Right lung (tissue), 5 donors: Measurements from ENCODE around the gene SNN. TPM values are rescaled to one million over a fixed set of nuclear protein-coding genes. Genes with fewer than 3 reads are reported as not detected.

Experiments
- DNase-seq, 2 donors: peaks; one replicate each; pipeline ENCODE4 v3.0.0-alpha.2; 2013
- polyA plus RNA-seq, 5 donors: library from polyadenylated mRNA; unstranded; fragments of 120-200 nt; gene quantifications; one replicate each; pipeline versions ENCODE4 v1.2.1 to v1.2.3, GENCODE V29; 2013; ENCODE audit warnings: inconsistent platforms in 1 of 5, low replicate concordance in 1 of 5; ENCODE audit not compliant: insufficient read length in 5 of 5, insufficient read depth in 1 of 5

The SNN gene
- polyA plus RNA-seq, 5 donors = 25.8 to 36.9 (median 32.0) TPM

DNA sequence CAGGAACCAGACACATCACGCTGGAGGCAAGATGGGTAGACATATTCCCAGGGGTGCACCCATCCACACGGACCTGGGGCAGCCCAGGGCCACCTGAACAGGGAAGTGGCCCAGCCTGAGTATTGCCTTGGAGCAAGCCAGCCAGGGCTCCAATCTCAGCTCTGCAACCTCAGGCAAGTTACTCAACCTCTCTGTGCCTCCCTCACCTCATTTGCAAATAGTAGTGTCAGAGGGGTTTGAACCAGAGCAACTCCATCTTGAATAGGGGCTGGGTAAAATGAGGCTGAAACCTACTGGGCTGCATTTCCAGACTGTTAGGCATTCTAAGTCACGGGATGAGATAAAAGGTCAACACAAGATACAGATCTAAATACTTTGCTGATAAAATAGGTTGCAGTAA, 35.1 kb upstream of the SNN start:
- DNase-seq = no peak

DNA sequence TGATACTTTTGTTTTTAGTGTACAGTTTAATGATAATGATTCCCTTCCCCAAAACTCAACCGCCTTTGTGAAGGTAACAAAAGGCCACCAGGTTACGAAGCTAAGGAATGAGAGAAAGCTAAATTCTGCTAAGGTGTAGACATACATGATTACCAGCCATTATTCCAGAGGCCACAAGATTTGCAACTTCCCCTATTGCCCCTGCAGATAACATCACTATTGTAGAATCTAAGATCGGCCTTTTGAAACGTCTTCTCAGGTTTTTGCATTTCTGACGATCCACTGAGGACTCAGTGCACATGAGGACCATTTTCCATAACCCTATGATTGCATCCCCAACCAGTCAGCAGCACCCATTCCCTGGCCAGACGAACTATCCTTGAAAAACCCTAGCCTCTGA, 33.9 kb upstream of the SNN start:
- no peak for DNase-seq

DNA sequence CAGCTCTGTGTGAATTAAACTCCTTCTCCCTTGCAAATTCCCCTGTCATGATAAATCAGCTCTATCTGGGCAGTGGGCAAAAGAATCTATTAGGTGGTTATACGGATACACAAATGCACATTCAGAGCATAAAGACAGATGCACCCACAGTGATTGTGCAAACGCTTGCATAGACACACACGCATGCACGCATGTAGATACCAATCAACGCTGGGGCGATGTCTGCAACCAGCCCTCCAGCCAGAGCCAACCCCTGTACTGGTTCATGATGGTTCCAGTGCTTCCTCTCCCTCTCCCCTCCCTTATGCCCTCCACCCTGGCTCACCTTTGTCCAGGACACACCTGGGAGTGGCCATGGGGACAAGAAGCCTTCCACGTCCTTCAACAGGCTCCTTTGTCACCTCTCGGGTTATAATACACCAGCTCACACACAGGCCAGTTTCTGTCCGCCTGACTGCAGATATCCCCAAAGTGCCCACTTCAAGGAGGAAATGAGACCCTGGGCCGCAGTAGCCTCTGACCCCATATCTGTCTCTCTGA, 33.1 kb upstream of the SNN start:
- DNase-seq = no peak

DNA sequence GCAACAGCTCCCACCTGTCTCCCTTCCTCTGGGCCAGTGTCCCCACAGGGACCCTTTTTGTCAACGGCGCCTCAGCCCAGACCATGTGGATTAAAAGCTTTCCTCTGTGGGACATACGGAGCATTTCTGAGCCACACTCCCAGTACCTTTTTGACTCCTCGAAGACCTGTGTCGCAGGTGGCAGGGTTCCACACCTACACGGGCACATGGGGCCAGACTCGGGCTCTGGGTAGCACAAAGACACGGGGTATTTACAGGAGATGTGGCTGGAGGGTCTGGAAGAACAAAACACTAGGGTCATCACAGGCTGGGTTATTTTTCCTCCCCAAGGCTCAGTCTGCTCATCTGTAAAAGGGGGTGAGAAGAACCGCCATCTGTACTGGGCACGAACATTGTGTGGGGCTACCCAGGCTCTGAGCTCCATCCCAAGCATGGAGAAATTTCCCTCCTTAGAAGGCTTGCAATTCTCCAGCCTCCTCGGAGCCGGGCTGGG, 32.5 kb upstream of the SNN start:
- DNase-seq = no peak

DNA sequence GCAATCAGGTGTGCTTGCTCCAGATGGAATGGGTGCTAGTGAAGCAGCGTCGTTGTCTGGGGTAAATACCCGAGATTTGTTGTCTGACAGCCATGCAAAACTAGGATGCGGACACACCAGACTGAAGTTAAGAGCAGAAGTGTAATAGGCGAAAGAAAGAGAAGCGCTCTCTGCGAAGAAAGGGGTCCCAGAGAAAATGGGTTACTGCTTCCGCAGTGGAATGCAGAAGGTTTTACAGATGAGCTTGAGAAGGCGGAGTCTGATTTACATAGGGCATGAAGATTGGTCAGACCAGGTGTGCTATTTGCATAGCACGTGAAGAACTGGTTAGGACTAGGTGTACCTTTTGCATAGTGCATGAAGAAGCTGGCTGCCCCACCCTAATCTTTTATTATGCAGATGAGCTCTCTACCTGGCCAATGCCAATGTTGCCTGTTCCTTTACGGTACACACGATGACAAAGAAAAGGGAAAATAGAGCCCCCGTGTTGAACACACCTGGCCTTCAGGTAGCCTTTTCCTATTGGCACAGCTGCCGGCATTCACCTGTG, 32.0 kb upstream of the SNN start:
- DNase-seq = no peak

DNA sequence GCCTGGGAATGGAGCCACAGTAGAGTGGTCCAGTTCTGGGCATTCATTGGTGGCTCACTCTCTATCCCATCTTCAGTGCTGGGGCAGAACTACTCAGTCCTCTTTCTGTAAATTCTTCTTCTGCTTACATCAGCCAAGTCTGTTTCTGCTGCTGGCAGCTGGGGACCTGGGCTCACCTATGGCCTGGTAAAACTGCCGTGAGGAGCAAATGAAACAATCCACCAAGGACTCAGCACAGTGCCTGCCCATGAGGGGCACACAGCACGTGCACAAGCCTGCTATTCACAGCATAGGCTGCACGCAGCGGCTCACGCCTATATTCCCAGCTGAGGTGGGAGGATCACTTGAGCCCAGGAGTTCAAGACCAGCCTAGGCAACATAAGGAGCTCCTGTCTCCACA, 30.9 kb upstream of the SNN start:
- no peak for DNase-seq

DNA sequence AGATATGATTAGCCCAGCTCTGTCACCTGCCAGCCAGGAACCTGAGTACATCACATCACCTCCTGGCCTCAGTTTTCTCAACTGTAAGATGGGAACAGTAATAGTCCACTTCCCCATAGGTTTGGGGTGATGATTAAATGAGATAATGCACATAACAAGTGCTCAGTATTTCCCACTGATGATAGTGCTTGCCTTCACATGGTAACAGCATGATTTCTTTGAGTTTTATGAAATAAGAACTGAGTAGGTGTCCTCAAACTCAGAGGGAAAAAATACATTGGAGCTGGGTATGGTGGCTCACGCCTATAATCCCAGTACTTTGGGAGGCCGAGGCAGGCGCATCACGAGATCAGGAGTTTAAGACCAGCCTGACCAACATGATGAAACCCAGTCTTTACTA, 30.1 kb upstream of the SNN start:
- no peak for DNase-seq

DNA sequence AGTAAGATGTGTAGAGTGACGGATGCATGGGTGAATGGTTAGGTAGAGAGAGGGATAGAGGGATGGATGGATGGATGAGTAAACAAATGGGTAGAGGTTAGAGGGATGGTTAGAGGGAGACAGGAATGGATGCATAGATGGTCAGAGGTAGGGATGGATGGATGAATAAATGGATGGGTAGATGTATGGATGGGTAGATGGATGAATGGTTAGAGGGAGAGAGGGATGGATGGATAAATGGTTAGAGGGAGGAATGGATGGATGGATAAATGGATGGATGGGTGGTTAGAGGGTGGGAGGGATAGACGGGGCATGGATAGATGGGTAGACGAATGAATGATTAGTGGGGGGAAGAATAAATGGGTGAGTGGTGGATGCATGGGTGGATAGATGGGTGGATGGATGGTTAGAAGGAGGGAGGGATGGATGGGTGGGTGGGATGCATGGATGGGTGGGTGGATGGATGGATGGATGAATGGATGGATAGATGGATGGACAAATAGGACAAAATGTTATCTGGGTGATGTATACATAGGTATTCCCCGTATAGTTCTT, 29.2 kb upstream of the SNN start:
- DNase-seq = no peak

DNA sequence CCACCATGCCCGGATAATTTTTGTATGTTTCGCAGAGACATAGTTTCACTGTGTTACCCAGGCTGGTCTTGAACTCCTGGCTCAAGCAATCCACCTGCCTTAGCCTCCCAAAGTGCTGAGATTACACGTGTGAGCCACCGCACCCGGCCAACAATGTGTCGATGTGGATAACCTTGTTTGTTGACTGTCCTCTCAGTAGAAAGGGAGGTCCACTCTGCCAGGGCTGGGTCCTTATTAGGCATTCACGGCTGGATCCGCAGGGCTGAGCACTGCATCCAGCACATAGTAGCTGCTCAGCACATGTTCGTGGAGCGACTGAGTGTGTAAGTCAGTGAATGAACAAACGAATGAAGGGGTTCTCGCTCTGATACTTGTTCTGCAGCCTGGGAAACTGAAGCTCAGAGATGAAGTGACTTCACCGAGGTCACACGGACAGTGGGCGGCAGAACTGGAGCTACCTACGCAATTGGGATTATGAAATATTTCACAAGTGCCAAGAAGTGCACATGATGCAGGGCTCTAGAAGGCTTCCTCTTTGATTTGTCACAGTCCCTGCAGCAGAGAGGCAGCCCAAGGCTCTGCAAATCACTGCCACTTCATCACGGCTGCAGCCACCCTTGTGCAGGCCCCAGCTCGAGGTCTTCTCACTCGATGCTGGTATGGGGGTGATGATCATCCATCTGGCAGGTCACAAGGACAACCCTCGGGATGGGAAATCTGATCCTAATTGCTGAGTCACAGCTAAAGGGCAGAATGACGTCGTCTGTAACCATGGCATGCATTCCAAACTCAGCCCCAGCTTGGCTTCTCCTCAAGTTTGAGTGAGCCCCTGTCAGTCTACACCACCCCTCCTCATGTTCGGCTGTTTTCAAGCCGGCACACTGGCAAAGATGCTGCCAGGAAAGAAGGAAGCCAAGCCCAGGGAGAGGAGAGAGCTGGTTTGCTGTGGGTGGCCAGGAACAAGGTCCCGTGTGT, 28.0 kb upstream of the SNN start:
- DNase-seq = peak; percentile 95 to 97

DNA sequence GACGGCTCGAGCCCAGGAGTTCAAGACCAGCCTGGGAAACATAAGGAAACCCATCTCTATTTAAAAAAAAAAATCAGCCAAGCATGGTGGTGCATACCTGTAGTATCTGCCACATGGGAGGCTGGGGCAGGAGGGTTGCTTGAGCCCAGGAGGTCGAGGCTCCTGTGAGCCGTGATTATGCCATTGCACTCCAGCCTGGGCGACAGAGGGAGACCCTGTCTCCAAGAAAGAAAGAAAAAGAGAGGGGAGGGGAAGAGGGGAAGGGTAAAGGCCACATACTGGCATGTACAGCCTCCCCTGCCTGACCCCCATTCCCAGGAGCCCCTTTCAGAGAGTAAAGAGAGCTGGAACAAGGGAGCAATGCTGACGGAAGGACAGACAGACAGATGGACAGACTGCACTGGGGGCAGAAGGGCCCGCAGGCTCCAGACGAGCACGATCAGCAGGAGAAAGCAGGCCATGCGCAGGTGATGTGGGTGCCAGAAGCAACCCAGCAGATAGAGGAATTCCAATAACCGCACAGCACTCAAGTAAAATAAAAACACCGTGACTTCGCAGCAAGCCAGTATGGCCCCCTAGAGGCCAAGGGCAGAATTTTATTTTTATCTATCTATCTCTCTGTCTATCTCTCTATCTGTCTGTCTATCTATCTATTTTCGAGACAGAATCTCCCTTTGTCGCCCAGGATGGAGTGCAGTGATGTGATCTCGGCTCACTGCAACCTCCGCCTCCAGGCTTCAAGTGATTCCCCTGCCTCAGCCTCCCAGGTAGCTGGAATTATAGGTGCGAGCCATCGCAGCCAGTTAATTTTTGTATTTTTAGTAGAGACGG, 27.1 kb upstream of the SNN start:
- peak in 1 of 2 donors; percentile 55 for DNase-seq

DNA sequence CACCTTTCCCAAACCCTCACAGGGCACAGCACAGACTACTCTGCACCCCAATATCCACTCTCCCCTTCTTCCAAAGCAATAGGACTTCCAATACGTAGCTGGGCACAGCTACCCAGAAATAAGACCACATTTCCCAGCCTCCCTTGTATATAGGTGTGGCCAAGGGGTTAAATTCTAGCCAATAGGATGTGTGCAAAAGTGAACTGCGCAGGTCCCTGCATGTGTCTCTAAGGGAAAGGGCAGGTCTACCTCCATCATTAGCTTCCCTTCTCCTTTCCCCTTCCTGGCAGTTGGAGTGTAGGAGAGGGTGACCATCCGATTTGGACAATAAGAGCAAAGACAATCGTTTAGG, 25.5 kb upstream of the SNN start:
- DNase-seq = no peak

DNA sequence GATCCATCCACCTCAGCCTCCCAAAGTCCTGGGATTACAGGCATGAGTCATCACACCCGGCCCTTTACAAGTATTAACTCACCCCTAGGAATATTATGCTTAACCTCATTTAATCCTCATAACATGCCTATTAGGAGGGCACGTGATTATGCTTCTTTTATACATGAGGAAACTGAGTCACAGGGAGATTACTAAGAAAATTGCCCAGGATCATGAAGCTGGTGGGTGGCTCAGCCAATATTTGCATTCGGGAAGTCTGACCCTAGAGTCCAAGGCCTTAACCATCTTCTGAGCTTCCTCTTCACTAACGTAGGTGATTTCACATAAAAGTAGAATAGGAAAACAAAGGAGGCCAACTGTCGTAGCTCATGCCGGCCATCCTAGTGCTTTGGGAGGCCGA, 19.0 kb upstream of the SNN start:
- no peak for DNase-seq

DNA sequence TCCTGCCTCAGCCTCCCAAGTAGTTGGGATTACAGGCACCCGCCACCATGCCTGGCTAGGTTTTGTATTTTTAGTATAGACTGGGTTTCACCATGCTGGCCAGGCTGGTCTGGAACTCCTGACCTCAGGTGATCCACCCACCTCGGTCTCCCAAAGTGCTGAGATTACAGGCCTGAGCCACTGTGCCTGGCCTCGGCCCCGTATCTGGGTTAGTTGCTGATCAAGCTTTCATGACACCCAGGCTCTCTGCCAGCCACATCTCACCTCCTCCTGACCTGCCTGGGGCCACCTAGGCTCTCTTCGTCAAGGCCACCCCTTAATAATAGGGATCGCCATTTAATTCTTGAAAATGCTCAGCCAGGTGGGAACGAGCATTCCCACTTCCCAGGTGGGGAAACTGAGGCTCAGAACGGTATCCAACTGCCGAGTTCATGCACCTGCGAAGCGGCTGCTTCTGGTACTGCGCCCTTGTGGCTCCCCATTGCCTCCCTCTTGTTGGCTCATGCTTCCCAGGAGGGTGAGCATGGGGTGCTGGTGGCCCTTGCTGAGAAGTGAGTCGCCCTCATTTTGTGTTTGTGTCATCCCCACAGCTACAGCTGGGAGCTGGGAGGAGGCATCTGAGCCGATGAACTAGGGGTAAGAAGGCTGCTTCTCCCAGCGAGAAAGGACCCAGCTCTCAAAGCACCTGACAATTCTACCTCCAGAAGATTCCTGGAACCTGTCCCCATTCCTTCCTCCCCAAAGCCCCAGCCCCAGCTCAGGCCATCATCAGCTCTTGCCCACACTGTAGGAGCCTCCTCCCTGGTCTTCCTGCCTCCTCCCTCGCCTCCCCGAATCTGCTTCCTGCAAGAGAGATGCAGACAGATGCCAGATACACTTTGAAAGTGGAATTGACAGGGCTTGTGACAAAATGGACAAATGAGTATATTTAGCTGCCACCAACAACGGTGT, 17.3 kb upstream of the SNN start:
- no peak for DNase-seq

DNA sequence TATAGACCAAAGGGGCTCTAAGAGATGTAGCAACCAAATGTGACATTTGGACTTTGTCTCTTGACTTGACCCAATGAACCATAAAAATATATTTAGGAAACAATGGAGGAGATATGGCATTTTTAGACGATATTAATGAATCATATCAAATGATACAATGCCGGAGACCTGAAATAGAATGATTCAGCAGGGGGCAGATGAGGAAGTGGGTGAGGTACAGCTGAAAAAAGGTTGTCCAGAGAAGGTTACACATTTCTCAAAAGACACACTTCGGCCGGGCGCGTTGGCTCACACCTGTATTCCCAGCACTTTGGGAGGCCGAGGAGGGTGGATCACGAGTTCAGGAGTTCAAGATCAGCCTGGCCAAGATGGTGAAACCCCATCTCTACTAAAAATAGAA, 16.5 kb upstream of the SNN start:
- DNase-seq = no peak

DNA sequence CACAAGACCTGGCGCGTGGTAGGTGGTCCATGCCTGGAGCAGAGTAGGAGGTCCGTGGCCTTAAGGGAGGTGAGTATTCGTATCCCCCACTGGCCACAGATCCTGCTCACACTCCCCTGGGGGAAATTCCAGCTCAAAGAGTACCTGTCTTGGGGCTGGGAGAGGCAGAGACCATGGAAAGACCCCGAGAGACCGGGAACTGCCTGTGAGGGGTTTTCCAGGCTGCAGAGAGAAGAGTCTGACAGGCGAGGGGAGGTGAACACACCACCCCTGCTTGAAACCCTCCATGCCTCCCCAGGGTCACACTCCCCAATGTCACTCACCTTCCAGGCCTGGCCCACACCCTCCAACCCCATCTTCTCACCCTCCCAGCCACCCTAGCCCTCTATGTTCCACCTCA, 12.6 kb upstream of the SNN start:
- no peak for DNase-seq

DNA sequence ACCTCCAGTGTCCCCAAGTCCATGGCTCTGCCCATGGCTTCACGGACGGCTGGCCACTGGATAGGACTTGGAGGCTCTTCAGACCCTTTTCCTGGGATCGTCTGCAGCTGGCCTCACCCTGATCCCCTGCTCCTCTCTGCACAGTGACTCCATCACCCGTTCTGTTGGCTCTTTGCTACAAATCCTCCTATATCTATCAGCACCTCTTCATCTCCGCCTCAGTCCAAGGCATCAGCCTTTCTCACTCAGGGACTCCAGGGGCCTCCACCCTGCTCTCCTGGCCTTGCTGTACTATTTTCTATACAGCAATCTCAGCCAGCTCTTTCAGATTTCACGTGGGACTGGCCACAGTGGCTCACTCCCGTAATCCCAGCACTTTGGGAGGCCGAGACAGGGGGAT, 10.7 kb upstream of the SNN start:
- DNase-seq = peak in 1 of 2 donors; percentile 44

DNA sequence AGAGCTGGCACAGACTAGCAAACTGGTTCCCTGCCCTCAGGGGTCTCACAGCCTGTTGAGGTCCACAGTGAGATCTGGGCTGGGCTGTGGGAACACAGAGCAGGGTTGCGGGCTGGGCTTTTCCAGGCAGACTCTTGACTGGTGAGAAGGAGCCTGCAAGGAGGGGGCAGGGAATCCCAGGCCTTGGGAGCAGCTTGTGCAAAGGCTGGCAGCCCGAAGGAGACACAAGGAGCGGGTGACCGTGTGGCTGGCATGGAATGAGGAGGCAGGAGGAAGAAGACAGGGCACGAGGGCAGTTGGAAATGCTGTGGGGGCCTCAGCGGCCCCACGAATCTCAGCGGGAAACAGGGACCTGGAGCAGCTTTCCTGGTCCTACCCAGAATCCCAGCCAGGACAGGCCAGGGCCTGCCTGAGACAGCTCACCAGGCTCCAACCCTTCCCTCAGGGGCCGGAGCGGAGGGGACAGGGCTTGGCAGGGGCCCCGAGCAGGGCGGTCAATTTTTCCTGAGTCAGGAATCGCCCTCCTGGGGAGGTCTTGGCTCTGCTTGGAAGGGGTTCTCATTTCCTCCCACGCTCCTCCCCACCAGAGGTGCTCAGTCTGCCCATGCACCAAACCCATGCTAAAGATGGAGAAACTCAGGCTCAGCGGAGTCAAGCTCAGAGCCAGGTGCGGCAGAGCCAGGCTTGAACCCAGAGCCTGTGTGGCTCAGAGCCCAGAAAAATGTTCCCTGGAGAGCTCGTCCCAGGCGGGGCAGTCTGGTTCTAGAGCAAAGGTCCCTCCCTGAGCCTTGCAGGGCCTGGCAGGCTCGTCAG, 9.2 kb upstream of the SNN start:
- no peak for DNase-seq

DNA sequence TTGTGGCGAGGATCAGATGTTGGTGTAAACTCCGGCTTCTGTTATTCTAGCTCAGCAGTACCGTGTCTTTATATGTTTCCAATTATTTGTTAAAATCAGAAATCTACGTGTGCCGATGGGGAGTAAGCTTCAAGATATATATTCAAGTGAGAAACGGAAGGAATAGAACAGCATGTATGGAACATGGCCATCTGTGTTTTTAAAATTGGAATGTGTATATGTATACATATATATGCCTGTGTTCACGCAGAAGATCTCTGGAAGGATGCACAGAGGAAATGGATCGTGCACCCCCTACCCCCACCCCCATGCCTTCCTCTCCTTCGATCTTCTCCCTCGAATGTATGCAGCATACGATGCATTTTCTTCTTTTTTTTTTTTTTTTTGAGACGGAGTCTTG, 7.7 kb upstream of the SNN start:
- no peak for DNase-seq

DNA sequence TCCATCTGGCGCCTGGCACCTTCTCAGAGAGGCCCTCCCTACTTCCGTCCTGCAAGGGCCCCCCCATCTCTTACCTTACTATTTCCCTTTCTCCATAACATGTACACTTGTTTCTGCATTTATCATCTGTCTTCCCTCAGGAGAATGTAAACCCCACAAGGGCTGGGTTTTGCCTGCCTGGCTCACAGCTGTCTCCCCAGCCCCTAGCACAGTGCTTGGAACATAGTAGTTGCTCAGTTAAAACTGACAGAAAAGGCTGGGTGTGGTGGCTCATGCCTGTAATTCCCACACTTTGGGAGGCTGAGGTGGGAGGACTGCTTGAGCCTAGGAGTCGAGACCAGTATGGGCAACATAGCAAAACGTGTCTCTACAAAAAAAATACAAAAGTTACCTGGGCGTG, 5.7 kb upstream of the SNN start:
- no peak for DNase-seq

DNA sequence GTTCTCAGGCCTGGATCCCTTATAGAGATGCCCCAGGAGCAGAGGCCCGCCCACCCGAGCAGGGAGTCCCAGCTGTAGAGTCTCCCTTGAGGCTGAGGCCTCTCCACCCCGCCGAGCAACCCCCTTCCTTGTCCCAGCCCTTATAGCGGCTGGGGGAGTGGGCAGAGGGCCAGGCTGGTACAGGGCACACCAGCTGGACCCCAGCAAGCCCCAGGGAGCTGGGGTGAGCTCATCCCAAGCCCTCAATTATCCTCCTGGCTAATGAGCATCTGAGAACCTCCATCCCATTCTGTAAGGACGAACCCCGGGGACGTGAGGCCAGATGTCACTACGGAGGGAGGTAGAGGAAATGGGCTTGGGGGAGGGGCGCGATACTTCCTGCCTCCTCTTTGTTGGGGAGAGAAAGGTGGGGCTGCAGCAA, 3.2 kb upstream of the SNN start:
- no peak for DNase-seq
